HepG2 (cell line): ENCODE results near the gene FKBP1B. TPM values are rescaled to one million over a fixed set of nuclear protein-coding genes. Genes with fewer than 3 reads are reported as not detected.

Source experiments
- ARID2 ChIP-seq: sonication (generic); formaldehyde crosslinking; IDR thresholded peaks from 2 replicates; pipeline ENCODE4 v1.8.1; 2022; ENCODE audit warnings: mild to moderate bottlenecking, missing genetic modification reagents, borderline replicate concordance
- KAT8 ChIP-seq: IDR thresholded peaks from 2 replicates; pipeline ENCODE4 v1.6.1; 2016; ENCODE audit warnings: missing genetic modification reagents, missing compliant biosample characterization
- SOX13 ChIP-seq, 3 experiments: fragments of 450-650 bp in 1 of 3; sonication (generic) in 1 of 3; formaldehyde crosslinking in 1 of 3; IDR thresholded peaks in 2 of 3; conservative IDR thresholded peaks in 1 of 3; 2 replicates each; pipeline versions ENCODE4 v1.5.0 to v1.6.1; 2016 to 2020; ENCODE audit warnings: antibody characterized with exemption in 1 of 3, mild to moderate bottlenecking in 1 of 3, missing compliant biosample characterization in 1 of 3, missing genetic modification reagents in 1 of 3, moderate library complexity in 1 of 3
- ZBTB1 ChIP-seq: sonication (generic); formaldehyde crosslinking; IDR thresholded peaks from 2 replicates; pipeline ENCODE4 v1.4.0; 2020; ENCODE audit warnings: missing genetic modification reagents, borderline replicate concordance
- ZNF496 ChIP-seq: sonication (generic); formaldehyde crosslinking; IDR thresholded peaks from 2 replicates; pipeline ENCODE4 v1.8.1; 2023; ENCODE audit warnings: mild to moderate bottlenecking, moderate library complexity, missing genetic modification reagents; ENCODE audit not compliant: insufficient replicate concordance
- ZNF749 ChIP-seq: sonication (generic); formaldehyde crosslinking; IDR thresholded peaks from 2 replicates; pipeline ENCODE4 v1.8.0; 2022; ENCODE audit warnings: mild to moderate bottlenecking, missing genetic modification reagents, moderate library complexity, borderline replicate concordance
- polyA plus RNA-seq, 8 experiments: library from polyadenylated mRNA; depleted of rRNA in 3 of 8; stranded (reverse) in 7 of 8; unstranded in 1 of 8; fragments of >200 nt; fragmentation: Illumina TruSeq in 4 of 8; extraction: Trizol in 4 of 8; gene quantifications; 2 replicates each; pipeline versions ENCODE4 v1.2.1 to v1.2.3, GENCODE V29; 2011 to 2016; ENCODE audit warnings: low read depth in 4 of 8, missing spikeins in 1 of 8, mixed read lengths in 1 of 8; ENCODE audit not compliant: insufficient read depth in 1 of 8
- total RNA-seq, 5 experiments: library from RNA; depleted of rRNA; stranded (reverse); fragments of >200 nt; fragmentation: Illumina TruSeq; extraction: Trizol; gene quantifications; 2 replicates each; pipeline ENCODE4 v1.2.3, GENCODE V29; 2016; ENCODE audit warnings: low read depth in 1 of 5
- TF ChIP-seq, protein P1 (sequence below), 2 experiments: sonication (generic) in 1 of 2; formaldehyde crosslinking in 1 of 2; IDR thresholded peaks; 2 replicates each; pipeline versions ENCODE4 v1.5.1 to v1.6.1; 2011 to 2020; ENCODE audit warnings: borderline replicate concordance in 1 of 2, low read depth in 1 of 2, low read length in 1 of 2, mild to moderate bottlenecking in 1 of 2, missing genetic modification reagents in 1 of 2, moderate library complexity in 1 of 2
- TF ChIP-seq, protein P2 (sequence below): sonication (generic); formaldehyde crosslinking; IDR thresholded peaks from 2 replicates; pipeline ENCODE4 v1.4.0; 2020; ENCODE audit warnings: missing genetic modification reagents
- TF ChIP-seq, protein P3 (sequence below): sonication (generic); formaldehyde crosslinking; conservative IDR thresholded peaks from 2 replicates; pipeline ENCODE4 v1.8.0; 2022; ENCODE audit warnings: mild to moderate bottlenecking, moderate library complexity, missing genetic modification reagents
- TF ChIP-seq, protein P4 (sequence below): sonication (generic); formaldehyde crosslinking; IDR thresholded peaks from 2 replicates; pipeline ENCODE4 v1.5.1; 2020; ENCODE audit warnings: missing genetic modification reagents, mild to moderate bottlenecking, borderline replicate concordance
- TF ChIP-seq, protein P5 (sequence below): sonication (generic); formaldehyde crosslinking; IDR thresholded peaks from 2 replicates; pipeline ENCODE4 v1.4.0; 2020; ENCODE audit warnings: missing genetic modification reagents

FKBP1B gene
- total and polyA plus RNA-seq, 2 of the 13 experiments (the other 11 are each of a cell fraction or from before 2014, with no cell fraction given): 35.2 to 96.3 TPM

DNA sequence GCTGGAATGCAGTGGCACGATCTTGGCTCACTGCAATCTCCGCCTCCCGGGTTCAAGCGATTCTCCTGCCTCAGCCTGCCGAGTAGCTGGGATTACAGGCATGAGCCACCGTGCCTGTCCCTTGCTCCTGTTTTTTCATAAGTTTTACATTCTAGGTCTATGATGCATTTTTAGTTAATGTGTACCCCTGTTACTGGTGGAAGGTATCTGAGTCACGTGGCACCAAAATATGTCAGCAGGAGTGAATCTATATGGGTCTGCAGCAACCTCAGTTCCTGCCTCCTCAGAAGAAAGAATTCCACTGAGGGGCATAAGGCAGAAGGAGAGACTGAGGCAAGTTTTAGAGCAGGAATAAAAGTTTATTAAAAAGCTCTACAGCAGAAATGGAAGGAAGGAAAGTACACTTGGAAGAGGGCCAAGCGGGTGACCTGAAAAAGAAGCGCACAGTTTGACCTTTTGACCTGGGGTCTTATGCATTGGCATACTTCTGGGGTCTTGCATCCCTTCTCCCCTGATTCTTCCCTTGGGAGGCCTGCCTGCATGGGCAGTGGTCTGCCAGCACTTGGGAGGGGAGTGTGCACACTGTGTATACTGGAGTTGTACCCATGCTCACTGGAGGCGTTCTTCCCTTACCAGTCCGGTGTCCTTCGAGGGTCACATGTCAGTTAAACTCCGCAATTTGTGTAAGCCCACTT is 40.7 kb upstream of the FKBP1B start (continued):
- TF ChIP-seq, protein P1, sequence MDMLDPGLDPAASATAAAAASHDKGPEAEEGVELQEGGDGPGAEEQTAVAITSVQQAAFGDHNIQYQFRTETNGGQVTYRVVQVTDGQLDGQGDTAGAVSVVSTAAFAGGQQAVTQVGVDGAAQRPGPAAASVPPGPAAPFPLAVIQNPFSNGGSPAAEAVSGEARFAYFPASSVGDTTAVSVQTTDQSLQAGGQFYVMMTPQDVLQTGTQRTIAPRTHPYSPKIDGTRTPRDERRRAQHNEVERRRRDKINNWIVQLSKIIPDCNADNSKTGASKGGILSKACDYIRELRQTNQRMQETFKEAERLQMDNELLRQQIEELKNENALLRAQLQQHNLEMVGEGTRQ (IDR thresholded peaks at IDR 0.05; ENCODE audit: low read depth, low read length): 0 out of 2 replicates have a peak, but pooled peaks have one; percentile 38
- TF ChIP-seq, protein P1 (CRISPR knock-in tag; IDR thresholded peaks at IDR 0.05; ENCODE audit: borderline replicate concordance): peak; percentile 42; the same call in 1 of the 2 replicates
- TF ChIP-seq ZNF496 (no peak), ZBTB1 (CRISPR knock-in tag) (no peak), ARID2 (CRISPR knock-in tag) (no peak), SOX13 (IDR thresholded peaks at IDR 0.05) (no peak), SOX13 (CRISPR knock-in tag; conservative IDR thresholded peaks at IDR 0.05 in 1 of 2, IDR thresholded peaks at IDR 0.05 in 1 of 2) (no peak), KAT8 (CRISPR knock-in tag) (no peak), ZNF749 (CRISPR knock-in tag) (0 out of 2 replicates have a peak, but pooled peaks have one; percentile 60)
- TF ChIP-seq, protein P2, sequence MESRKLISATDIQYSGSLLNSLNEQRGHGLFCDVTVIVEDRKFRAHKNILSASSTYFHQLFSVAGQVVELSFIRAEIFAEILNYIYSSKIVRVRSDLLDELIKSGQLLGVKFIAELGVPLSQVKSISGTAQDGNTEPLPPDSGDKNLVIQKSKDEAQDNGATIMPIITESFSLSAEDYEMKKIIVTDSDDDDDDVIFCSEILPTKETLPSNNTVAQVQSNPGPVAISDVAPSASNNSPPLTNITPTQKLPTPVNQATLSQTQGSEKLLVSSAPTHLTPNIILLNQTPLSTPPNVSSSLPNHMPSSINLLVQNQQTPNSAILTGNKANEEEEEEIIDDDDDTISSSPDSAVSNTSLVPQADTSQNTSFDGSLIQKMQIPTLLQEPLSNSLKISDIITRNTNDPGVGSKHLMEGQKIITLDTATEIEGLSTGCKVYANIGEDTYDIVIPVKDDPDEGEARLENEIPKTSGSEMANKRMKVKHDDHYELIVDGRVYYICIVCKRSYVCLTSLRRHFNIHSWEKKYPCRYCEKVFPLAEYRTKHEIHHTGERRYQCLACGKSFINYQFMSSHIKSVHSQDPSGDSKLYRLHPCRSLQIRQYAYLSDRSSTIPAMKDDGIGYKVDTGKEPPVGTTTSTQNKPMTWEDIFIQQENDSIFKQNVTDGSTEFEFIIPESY (CRISPR knock-in tag): peak; percentile 13; the same call in 1 of the 2 replicates
- TF ChIP-seq, protein P3, sequence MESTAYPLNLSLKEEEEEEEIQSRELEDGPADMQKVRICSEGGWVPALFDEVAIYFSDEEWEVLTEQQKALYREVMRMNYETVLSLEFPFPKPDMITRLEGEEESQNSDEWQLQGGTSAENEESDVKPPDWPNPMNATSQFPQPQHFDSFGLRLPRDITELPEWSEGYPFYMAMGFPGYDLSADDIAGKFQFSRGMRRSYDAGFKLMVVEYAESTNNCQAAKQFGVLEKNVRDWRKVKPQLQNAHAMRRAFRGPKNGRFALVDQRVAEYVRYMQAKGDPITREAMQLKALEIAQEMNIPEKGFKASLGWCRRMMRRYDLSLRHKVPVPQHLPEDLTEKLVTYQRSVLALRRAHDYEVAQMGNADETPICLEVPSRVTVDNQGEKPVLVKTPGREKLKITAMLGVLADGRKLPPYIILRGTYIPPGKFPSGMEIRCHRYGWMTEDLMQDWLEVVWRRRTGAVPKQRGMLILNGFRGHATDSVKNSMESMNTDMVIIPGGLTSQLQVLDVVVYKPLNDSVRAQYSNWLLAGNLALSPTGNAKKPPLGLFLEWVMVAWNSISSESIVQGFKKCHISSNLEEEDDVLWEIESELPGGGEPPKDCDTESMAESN (CRISPR knock-in tag): no peak
- TF ChIP-seq, protein P4, sequence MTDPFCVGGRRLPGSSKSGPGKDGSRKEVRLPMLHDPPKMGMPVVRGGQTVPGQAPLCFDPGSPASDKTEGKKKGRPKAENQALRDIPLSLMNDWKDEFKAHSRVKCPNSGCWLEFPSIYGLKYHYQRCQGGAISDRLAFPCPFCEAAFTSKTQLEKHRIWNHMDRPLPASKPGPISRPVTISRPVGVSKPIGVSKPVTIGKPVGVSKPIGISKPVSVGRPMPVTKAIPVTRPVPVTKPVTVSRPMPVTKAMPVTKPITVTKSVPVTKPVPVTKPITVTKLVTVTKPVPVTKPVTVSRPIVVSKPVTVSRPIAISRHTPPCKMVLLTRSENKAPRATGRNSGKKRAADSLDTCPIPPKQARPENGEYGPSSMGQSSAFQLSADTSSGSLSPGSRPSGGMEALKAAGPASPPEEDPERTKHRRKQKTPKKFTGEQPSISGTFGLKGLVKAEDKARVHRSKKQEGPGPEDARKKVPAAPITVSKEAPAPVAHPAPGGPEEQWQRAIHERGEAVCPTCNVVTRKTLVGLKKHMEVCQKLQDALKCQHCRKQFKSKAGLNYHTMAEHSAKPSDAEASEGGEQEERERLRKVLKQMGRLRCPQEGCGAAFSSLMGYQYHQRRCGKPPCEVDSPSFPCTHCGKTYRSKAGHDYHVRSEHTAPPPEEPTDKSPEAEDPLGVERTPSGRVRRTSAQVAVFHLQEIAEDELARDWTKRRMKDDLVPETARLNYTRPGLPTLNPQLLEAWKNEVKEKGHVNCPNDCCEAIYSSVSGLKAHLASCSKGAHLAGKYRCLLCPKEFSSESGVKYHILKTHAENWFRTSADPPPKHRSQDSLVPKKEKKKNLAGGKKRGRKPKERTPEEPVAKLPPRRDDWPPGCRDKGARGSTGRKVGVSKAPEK (CRISPR knock-in tag): no peak
- TF ChIP-seq, protein P5, sequence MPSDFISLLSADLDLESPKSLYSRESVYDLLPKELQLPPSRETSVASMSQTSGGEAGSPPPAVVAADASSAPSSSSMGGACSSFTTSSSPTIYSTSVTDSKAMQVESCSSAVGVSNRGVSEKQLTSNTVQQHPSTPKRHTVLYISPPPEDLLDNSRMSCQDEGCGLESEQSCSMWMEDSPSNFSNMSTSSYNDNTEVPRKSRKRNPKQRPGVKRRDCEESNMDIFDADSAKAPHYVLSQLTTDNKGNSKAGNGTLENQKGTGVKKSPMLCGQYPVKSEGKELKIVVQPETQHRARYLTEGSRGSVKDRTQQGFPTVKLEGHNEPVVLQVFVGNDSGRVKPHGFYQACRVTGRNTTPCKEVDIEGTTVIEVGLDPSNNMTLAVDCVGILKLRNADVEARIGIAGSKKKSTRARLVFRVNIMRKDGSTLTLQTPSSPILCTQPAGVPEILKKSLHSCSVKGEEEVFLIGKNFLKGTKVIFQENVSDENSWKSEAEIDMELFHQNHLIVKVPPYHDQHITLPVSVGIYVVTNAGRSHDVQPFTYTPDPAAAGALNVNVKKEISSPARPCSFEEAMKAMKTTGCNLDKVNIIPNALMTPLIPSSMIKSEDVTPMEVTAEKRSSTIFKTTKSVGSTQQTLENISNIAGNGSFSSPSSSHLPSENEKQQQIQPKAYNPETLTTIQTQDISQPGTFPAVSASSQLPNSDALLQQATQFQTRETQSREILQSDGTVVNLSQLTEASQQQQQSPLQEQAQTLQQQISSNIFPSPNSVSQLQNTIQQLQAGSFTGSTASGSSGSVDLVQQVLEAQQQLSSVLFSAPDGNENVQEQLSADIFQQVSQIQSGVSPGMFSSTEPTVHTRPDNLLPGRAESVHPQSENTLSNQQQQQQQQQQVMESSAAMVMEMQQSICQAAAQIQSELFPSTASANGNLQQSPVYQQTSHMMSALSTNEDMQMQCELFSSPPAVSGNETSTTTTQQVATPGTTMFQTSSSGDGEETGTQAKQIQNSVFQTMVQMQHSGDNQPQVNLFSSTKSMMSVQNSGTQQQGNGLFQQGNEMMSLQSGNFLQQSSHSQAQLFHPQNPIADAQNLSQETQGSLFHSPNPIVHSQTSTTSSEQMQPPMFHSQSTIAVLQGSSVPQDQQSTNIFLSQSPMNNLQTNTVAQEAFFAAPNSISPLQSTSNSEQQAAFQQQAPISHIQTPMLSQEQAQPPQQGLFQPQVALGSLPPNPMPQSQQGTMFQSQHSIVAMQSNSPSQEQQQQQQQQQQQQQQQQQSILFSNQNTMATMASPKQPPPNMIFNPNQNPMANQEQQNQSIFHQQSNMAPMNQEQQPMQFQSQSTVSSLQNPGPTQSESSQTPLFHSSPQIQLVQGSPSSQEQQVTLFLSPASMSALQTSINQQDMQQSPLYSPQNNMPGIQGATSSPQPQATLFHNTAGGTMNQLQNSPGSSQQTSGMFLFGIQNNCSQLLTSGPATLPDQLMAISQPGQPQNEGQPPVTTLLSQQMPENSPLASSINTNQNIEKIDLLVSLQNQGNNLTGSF (CRISPR knock-in tag): no peak
